HG02885 (cell line): Measurements from ENCODE around the gene ZNF469.

Experiments
- ATAC-seq: cut with Tn5 transposase; IDR thresholded peaks from one replicate; pipeline ENCODE4 v1.9.1; 2021; ENCODE audit warnings: mild to moderate bottlenecking; ENCODE audit not compliant: unreplicated experiment, poor library complexity

Gene ZNF469

DNA sequence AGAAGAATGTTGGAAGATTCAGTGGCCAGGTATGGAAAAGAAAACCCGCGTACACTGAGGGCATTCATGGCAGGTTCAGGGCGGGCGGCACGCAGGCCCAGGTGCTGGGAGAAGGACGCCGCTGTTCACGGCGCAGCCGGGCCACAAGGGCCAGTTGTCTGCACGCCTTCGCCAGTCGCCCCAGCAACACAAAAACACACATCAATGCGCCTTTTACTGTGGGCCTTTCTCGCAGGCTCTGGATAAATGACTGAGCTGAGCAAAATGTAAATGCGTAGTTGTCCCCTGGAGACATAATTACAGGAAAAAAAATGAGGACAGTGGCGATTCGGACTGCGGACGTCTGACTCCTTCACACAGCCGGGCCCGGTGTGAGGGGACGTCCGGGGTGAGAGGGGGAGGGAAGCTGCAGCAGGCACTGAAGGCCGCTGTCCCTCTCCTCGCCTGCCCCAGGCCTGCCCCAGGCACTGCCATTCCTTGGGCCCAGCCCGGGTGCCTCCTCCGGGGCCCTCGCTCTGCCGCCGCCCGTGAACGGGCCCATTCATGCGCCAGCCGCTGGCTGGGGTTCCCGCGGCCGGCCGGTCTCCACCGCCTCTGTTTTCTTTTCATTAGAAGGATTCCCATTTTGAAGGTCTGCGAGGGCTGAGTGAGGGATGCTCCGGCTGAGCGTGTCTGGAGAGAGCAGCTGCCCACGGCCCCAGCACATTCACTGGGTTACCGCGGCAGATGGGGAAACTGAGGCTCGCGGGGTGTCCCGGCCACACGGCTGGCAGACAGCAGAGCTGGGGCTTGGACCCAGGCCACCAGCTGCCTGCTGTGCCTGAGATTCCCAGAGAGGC, 6.5 kb upstream of the ZNF469 start:
- ATAC-seq, result no peak

DNA sequence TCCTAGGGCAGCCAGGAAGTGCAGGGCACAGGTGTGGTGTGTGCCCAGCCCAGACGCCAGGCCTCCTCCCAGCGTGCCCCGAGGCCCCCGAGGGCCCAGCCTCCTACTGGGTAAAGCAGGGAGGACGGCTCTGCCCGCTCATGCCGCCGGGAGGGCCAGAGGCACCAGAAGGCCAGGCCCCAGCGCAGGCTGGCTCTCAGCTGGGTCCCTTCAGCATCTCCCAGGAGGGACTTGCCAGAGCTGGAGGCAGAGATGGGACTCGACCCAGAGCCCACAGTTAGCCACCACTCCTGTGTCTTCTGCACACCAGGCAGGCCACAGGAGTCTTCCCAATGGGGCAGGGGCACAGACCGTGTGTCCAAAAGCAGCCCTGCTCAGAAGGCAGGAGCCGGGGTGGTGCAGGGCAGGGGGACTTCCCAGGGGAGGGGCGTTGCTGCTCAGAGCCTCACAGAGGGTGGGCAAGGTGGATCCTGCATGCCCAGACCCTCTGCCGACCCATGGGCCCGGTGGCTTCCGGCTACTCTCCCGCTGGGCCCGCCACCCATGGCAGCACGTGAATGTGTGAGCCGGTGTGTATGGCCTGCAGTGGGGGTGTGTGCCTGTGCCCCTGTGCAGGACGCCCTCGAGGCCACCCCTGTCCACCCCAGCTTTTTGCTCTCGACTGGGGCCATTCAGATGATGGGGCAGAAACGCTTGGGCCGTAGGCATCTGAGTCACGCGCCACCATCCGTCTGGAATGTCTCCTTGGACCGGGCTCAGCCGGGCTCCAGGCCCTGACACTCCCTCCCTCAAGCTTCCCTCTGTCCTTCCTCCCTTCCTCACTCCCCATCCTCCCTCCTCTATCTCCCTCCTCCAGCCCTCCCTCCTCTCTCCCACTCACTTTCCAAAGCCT, 5.7 kb upstream of the ZNF469 start:
- ATAC-seq, result no peak

DNA sequence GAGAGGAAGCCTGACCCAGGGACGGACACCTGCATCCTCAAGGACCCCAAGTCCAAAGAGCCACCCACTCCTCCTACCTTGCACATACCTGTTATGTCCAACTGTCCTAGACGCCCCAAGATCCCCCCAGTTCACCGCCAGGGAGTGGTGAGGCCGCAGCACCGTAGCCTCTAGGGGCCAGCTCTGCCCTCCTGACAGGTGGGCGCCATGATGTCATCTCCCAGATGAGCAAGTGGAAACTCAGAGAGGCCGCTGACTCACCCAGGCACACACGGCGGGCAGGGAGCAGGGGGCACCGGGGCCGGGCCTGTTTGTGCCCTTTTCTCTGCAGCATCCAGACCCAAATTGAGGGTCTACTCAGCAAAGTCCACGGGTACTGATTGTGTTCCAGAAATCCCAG, 4.8 kb upstream of the ZNF469 start:
- ATAC-seq, result no peak

DNA sequence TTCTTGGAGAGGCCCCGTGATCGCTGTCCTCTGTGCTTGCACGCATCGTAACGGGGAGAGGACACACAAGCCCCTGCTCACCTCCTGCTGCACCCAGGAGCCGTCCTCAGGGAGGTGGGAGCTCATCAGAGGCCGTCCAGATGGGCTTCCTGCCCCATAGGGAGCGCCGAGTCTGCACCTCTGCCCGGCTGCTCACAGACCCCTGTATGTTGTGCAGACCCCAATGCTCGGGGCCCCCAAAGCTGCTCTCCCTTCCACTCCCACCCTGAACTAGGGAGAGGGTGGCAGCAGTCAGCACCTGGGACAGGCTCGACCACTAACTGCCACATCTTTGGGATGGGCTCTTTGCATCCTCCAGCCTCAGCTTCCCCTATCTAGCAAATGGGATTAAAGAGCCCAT, 4.4 kb upstream of the ZNF469 start:
- ATAC-seq, result no peak

DNA sequence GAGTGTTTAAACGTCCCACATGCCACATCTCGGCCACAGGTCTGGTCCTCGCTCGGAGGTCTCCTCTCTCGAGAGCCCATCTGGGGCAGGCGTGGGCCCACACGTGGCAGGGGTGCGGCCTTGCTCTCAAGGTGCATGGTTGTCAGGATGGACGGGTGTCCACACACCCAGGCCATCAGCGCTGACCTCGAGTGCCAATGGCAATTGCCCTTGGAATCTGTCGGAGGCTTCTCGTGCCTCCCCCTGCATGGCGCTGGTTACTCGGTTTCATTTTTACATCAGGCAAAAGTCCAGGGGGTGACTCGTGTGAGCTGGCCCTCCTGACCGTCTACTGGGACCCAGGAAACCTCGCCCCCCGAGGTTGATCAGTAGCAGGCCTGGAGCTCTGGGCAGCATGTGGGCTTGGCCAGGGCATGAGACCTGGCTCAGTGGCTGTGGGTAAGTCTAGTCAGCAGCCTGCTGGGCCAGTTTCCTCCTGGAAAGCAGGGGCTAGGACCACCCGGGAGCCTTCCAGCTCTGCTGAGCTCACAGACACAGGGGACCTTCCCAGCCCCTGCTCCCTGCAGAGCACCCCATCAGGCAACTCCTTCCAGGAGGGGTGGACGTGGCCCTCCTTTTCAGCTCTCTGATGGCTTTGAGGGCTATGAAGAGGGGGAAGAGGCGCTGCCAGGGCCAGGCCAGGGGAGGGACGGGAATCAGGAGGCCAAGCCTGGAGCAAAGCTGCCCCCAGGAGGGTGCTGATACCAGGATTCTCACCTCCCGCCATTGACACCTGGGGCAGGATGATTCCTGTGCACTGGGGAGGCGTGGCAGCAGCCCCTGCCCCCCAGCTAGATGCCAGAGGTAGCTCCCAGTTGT, 3.7 kb upstream of the ZNF469 start:
- no peak for ATAC-seq

DNA sequence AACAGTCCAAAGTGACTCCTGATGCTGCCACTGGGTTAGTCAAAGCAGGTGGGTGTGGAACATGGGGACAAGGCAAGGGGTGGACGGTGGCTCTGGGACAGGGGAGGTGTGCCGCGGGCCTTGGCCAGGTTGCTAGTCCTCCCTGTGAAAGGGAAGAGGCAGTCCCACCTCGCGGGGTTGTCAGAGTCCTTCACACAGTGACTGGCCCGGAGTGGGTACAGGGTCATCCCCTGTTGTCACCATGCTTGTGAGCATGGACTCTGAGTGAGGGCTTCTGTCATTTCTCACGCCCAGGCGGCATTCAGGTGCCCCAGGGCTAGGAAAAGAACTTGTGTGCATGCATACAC, 3.1 kb upstream of the ZNF469 start:
- no peak for ATAC-seq

DNA sequence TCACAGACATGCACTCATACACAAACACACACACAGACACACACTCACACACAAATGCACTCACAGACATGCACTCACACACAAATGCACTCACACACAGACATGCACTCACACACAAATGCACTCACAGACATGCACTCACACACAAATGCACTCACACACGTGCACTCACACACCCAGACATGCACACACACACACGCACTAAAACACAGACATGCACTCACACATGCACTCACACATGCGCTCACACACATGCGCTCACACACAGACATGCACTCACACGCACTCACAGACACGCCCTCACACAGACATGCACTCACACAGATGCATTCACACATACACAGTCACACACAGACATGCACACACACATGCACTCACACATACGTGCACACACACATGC, 2.7 kb upstream of the ZNF469 start:
- ATAC-seq, result no peak

DNA sequence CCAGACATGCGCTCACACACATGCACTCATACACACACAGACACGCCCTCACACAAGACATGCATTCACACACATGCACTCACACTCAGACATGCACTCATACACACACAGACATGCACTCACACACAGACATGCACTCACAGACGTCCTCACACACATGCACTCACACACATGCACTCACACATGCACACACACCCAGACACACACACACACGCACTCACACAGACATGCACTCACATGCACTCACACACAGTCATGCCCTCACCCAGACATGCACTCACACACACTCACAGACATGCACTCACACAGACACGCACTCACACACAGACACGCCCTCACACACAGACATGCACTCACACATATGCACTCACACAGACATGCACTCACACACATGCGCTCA, 2.1 kb upstream of the ZNF469 start:
- no peak for ATAC-seq

DNA sequence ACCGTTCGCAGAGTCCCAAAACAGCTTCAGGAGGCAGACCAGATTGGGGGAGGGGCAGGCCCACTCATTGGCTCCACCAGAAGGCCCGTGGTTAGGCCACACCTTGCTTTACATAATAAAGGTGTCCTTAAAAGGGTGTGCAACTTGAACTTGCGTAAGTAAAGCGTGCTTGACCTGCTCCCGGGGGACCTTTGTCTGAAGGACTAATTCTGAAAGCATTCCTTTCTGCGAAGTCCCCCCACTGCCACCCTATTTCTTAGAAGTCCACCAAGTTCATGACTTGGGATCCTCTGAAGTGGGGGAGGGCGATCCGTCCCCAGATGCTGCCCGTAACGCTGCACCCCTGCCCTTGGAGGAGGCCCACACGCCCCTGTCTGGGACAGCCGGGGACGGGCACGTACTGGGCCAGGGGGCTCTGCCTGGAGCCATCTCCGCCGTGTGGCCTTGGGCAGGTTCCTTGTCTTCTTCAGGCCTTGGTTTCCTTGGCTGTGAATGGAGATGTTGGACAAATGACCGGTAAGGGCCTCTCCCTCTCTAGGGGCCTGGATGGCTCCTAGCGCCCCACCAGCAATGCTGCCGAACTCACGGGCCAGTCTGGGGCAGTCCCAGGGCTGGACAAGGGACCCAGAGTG, 823 bp upstream of the ZNF469 start:
- ATAC-seq, result no peak

DNA sequence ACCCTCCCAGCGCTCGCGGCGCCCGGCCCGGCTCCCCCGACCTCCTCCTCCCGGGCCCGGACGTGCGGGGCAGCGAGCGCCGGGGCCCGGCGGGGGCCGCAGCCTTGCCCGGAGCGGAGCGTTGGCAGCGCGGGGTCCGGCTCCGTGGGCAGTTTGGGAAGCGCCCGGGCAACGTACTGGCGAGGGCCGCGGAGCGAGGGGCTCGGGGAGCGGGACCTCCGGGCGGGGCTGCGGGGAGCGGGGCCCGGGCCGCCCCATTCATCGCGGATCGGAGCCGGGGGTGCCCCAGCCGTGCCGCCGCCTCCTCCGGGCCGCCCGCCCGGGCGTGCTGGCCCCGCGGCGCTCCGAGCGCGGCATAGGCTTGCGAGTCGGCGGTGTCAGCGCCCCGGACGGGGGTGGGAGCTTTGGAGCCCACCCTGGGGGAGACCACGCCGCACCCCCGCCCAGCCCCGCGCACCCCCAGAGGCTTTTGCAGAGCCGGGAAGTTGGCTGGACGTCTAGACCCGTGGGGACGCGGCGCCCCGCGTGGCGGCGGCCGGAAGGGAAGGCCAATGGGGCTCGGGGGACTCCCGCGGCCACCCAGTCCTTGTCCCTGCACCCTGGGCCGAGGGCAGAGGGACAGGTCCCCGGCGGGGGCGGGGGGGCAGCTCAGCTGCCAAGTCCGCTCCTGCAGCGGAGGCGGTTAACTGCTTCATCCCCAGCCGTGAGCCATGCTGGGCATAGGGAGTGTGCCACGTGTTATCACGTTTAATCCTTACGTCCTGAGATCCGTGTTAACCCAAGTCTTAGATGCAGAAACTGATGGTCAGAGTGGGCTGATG, 852 bp downstream of the ZNF469 start:
- no peak for ATAC-seq

DNA sequence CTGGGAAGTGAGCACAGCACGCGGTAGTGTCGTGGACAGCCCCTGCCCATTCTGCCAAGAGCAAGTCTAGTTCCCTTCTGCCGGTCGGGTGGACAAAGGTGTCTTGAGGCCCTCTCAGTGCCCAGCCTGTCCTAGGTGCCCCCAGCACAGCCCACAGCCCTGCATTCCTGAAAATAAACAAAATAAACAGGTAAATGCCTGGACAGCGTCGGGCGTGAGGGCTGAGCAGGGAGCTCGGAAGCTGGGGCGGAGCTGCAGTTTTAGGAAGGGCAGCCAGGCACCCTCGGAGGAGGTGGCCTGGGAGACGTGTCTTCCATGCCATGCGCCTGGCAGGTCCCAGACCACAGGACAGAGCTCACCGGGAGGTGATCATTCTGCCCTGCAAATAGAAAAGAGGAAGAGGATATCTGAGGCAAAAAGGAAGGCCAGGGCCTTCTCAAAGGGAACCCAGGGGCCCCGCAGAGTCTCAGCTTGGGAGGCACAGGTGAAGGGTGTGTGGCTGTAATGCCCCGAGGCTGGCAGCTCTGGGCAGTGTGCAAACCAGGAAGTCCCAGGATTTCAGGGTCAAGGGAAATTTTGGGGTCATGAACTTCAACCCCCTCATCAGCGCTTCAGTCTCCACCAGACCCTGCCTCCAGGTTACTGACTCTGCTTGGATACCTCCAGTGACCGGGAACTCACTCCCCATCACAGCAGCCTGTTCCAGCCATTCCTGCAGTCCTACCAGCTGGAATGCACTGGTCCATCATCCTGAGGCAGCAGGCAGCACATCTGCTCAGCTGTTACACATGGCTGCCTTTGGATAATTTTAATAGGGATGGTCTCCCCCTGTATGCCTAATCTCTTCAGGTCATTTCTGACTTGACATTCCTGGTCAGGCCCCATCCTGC, 1.7 kb downstream of the ZNF469 start:
- no peak for ATAC-seq

DNA sequence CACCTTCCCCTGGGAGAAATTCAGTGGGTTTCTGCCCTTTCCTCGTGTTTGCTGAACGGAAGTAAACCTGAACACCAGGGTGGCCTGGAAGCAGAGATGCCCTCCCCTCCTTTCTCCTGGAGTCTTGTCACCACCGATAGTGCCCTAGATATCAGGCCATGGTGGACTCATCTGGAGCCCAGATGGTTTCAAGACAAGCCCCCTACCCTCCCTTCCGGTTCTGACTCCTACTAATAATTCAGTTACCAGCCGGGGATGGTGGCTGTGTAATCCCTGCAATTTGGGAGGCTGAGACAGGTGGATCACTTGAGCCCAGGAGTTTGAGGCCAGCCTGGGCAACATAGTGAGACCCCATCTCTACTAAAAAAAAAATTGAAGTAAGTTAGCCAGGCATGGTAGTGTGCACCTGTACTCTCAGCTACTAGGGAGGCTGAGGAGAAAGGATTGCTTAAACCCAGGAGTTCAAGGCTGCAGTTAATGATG, 2.4 kb downstream of the ZNF469 start:
- ATAC-seq, result no peak

DNA sequence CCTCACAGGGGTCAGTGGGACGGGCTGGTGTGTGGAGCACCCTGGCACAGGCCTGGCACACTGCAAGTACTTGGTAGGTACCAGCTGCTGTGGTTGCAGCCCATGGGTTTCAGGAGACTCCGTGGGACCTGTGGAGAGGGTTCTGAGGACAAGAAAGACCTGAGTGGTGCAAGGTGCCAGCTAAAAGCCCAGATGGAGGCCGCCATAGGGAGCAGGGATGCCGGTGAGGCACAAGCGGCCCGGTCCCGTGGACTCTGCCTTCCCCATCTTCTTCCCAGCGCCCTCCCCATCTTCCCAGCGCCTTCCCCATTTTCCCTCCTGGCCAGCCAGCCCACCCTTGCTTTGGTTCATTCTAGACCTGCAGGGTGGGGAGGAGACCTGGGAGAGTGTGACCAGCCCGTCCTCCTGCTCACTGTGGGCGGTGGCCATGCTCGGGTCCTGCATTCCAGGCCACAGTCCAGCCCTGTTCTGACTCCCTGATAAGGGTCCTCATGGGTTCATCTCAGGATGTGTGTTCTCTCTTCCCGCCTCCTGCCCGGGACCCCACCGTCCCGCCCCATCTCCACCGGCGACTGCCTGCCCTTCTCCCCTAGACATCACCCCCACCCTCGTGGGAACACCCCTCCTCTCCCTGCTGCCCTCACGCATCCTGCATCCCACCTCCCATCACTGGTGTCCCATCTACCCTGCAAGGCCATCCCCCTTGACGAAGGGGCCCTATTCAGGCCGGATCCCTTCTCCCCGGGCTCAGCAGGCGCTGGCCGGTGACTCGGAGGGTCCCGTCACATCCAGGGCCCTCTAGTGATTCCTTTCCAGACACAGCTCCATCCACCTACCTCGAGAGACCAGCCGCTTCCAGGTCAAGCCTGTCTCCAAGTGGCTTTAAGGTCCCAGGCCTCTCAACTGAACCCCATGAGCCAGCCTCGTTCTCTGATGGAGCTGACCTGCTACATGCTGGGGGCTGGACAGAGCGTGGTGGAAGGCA, 3.4 kb downstream of the ZNF469 start:
- no peak for ATAC-seq

DNA sequence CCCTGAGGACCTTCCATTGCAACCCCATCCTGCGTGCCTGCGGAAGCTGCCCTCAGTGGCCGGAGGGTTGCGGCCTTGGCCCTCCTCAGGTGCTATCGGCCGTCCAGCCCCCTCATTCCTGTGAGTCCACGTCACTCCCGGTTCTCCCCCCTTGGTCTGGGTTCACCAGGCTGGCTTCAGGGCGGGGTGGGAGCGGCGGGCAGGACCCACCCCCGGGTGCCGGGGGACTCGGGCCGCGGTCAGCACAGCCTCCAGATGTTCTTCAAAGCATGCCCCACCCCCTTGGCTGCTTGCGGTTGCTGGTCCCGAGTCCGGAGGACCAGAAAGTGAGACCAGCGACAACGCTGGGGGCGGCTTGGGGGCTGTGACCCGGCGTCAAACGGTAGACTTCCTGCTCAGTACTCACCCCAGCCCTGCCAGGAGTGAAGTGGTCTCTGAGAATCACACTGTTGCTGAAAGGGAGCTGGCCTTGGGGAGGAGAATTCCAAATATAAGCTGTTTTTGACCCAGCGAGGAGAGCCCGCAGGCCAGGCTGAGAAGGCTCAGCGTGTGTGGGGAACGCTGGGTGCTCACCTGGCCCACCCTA, 4.5 kb downstream of the ZNF469 start:
- ATAC-seq, result no peak

DNA sequence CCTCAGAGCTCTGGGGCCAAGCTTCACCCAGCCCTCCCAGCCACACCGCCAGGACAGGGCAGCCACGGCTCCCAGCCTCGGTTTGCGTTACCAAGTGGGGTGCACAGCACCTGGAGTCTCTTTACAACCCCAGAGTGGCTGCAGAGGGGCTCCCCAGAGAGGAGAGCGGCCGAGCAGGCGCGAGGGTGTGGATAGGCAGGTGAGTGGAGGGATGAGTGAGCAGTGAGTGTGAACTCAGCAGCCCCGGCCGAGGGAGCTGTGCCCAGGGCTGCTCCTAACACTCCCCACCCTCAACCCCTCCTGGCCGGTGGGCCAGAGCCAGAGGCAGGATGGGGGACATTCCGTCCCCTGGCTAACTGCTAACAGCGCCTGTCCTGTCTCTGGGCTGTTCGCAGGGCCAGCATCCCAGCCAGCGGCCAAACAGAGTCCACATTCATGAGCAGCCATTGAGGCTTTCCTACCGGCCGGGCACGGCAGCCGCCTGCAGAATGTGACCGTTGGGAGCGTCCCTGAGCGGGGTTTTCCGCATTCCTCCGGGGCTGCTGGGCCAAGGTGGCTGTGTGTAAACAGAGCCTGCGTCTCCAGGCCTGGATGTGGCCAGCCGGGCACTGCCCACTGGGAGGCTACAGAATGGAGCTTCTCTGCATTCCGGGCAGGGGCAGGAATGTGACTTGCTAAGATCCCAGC, 5.3 kb downstream of the ZNF469 start:
- no peak for ATAC-seq

DNA sequence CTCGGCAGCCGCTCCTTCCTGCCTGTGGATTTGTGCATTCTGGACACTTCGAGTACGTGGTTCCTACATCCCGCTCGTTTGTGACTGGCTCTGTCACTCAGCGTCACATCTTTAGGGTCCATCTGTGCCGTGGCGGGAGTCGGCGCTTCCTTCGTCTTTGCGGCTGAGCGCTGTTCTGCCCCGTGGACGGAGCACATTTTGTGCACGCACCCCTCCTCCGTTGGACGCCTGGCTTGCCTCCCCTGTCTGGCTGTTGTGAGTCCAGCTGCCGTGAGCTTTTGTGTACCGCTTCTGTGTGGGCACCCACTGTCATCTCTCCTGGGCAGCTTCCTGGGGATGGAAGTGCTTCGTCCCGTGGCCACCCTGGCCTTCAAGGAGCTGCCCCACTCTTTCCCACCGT, 6.4 kb downstream of the ZNF469 start:
- no peak for ATAC-seq
